HEK293T (cell line): ENCODE data around the gene ERFL.
"Not testable (repeated sequence)": the region's sequence is repeated elsewhere in the genome, so short reads cannot be mapped to it uniquely, and the experiment has no call there.

Experiments used
- CTCF ChIA-PET: fragments of 350-600 bp; formaldehyde crosslinking; extraction: SDS; loops from one replicate; lab custom pipeline; 2021; ENCODE audit warnings: antibody characterized with exemption, inconsistent platforms; lab: Yijun Ruan, JAX
- POLR2A ChIA-PET: fragments of 350-600 bp; formaldehyde crosslinking; extraction: SDS; loops from one replicate; lab custom pipeline; 2020; ENCODE audit warnings: antibody characterized with exemption, inconsistent platforms; lab: Yijun Ruan, JAX
- DNase-seq: peaks from one replicate; pipeline ENCODE4 v3.0.0; 2012; ENCODE audit warnings: mixed read lengths; ENCODE audit errors: extremely low spot score
- ARNT ChIP-seq: fragments of 450-650 bp; IDR thresholded peaks from 2 replicates; pipeline ENCODE4 v1.6.1; 2017; ENCODE audit warnings: mild to moderate bottlenecking
- BHLHE40 ChIP-seq: fragments of 450-650 bp; IDR thresholded peaks from 2 replicates; pipeline ENCODE4 v1.6.1; 2016; ENCODE audit warnings: mild to moderate bottlenecking, moderate library complexity, borderline replicate concordance
- CTBP1 ChIP-seq: fragments of 450-650 bp; IDR thresholded peaks from 2 replicates; pipeline ENCODE4 v1.6.1; 2016; ENCODE audit warnings: borderline replicate concordance
- ELF4 ChIP-seq: fragments of 450-650 bp; IDR thresholded peaks from 2 replicates; pipeline ENCODE4 v1.6.1; 2017; ENCODE audit warnings: antibody characterized with exemption
- FOXA1 ChIP-seq: fragments of 450-650 bp; IDR thresholded peaks from 2 replicates; pipeline ENCODE4 v1.6.1; 2016; ENCODE audit warnings: mild to moderate bottlenecking
- FOXK2 ChIP-seq: fragments of 450-650 bp; IDR thresholded peaks from 2 replicates; pipeline ENCODE4 v1.6.1; 2016; ENCODE audit warnings: mild to moderate bottlenecking
- FOXM1 ChIP-seq: fragments of 450-650 bp; IDR thresholded peaks from 2 replicates; pipeline ENCODE4 v1.6.1; 2017; ENCODE audit warnings: mild to moderate bottlenecking, borderline replicate concordance
- HDGF ChIP-seq: fragments of 450-650 bp; IDR thresholded peaks from 2 replicates; pipeline ENCODE4 v1.6.1; 2017; ENCODE audit warnings: antibody characterized with exemption, borderline replicate concordance
- L3MBTL2 ChIP-seq: fragments of 450-650 bp; conservative IDR thresholded peaks from 2 replicates; pipeline ENCODE4 v1.6.1; 2016; ENCODE audit warnings: mild to moderate bottlenecking
- LEF1 ChIP-seq: fragments of 450-650 bp; IDR thresholded peaks from 2 replicates; pipeline ENCODE4 v1.6.1; 2017; ENCODE audit warnings: mild to moderate bottlenecking, borderline replicate concordance
- NFRKB ChIP-seq: fragments of 450-650 bp; IDR thresholded peaks from 2 replicates; pipeline ENCODE4 v1.6.1; 2016; ENCODE audit warnings: mild to moderate bottlenecking, moderate library complexity
- PKNOX1 ChIP-seq: fragments of 450-650 bp; IDR thresholded peaks from 2 replicates; pipeline ENCODE4 v1.6.1; 2016
- SP1 ChIP-seq: fragments of 450-650 bp; IDR thresholded peaks from 2 replicates; pipeline ENCODE4 v1.6.1; 2017
- SUZ12 ChIP-seq: fragments of 450-650 bp; IDR thresholded peaks from 2 replicates; pipeline ENCODE4 v1.6.1; 2016; ENCODE audit warnings: mild to moderate bottlenecking
- TARDBP ChIP-seq: fragments of 450-650 bp; IDR thresholded peaks from 2 replicates; pipeline ENCODE4 v1.6.1; 2016
- ZNF384 ChIP-seq: fragments of 450-650 bp; IDR thresholded peaks from 2 replicates; pipeline ENCODE4 v1.6.1; 2016

ERFL gene

GRCh38 chr19:41879080-41879479 lies 49.2 kb downstream of the ERFL start:
- no peak for TF ChIP-seq PKNOX1
- no peak for TF ChIP-seq CTBP1
- TF ChIP-seq FOXK2 = no peak
- no peak for TF ChIP-seq L3MBTL2
- TF ChIP-seq ELF4 = no peak
- TF ChIP-seq ZNF384 = no peak
- TF ChIP-seq SP1 = no peak
- no peak for TF ChIP-seq NFRKB
- no peak for TF ChIP-seq FOXA1
- no peak for TF ChIP-seq FOXM1
- TF ChIP-seq HDGF = no peak
- no peak for TF ChIP-seq TARDBP
- no peak for TF ChIP-seq BHLHE40
- TF ChIP-seq ARNT = no peak
- TF ChIP-seq SUZ12 = no peak
- no peak for TF ChIP-seq LEF1
- POLR2A ChIA-PET = no interaction called here
- CTCF ChIA-PET = no interaction called here
- no peak for DNase-seq

GRCh38 chr19:41877916-41878905 lies 50.0 kb downstream of the ERFL start:
- no peak for DNase-seq
- ChIA-PET CTCF (no interaction called here), POLR2A (no interaction called here)
- TF ChIP-seq SP1 (no peak), FOXK2 (no peak)

- CTCF ChIA-PET = interaction anchor here (1.2 kb wide), 1 partner anchor 57 kb away, joined by 3 read pairs; no protein-coding TSS in a partner anchor
- POLR2A ChIA-PET = no interaction called here
- TF ChIP-seq SP1 = no peak
- no peak for TF ChIP-seq L3MBTL2
- TF ChIP-seq FOXK2 = no peak
- TF ChIP-seq TARDBP = no peak
- TF ChIP-seq CTBP1 = no peak
- TF ChIP-seq HDGF = no peak
- no peak for TF ChIP-seq LEF1
- TF ChIP-seq SUZ12 = no peak
- no peak for TF ChIP-seq PKNOX1
- TF ChIP-seq NFRKB = no peak
- TF ChIP-seq BHLHE40 = no peak
- TF ChIP-seq ELF4 = no peak
- DNase-seq = no peak
These were observed 51.1 kb downstream of the ERFL start, which contains the start of gene CD79A for GRCh38 chr19:41876847-41877832. Gene CD79A, plus strand, starts transcription at chr19:41877279. Its CDS starts 26 bp downstream, at chr19:41877305.

GRCh38 chr19:41875973-41876372 lies 52.3 kb downstream of the ERFL start:
- DNase-seq, POLR2A ChIA-PET: not testable (repeated sequence)
- CTCF ChIA-PET = interaction anchor here (0.8 to 1.2 kb wide), 2 partner anchors 58 to 152 kb away, joined by 3 read pairs; no protein-coding TSS in a partner anchor

GRCh38 chr19:41872775-41873647 lies 55.2 kb downstream of the ERFL start:
- DNase-seq = peak; percentile 69
- POLR2A ChIA-PET = interaction anchor here (0.8 to 4.1 kb wide), 7 partner anchors 10 to 509 kb away, joined by 3 to 43 read pairs (median 4); partner anchors contain the start of genes B9D2, RABAC1 and RPS19
- TF ChIP-seq ARNT = no peak
- no peak for TF ChIP-seq BHLHE40
- TF ChIP-seq SUZ12 = no peak
- no peak for TF ChIP-seq HDGF
- TF ChIP-seq CTBP1 = no peak
- TF ChIP-seq TARDBP = no peak
- no peak for TF ChIP-seq L3MBTL2
- TF ChIP-seq FOXA1 = no peak
- TF ChIP-seq LEF1 = no peak
- TF ChIP-seq PKNOX1 = no peak
- TF ChIP-seq ELF4 = no peak
- no peak for TF ChIP-seq NFRKB
- no peak for TF ChIP-seq FOXM1
- CTCF ChIA-PET = interaction anchor here (0.8 to 2.1 kb wide), 6 partner anchors 9 to 162 kb away, joined by 3 to 9 read pairs (median 3); no protein-coding TSS in a partner anchor
